ENCODE measurements around the gene PRR16. TPM values are rescaled to one million over a fixed set of nuclear protein-coding genes. Genes with fewer than 3 reads are reported as not detected.

The PRR16 gene
- total RNA-seq, 4 donors from 2014 or later: 1.8 to 3.9 (median 2.8) TPM; not detected in 1

GRCh38 chr5:120535900-120536299 is 71.8 kb downstream of the PRR16 start:
- no peak overlapping the region for H3K4me3 ChIP-seq (ENCODE audit: low read depth, poor library complexity, severe bottlenecking)
- TF ChIP-seq POLR2A (IDR thresholded peaks at IDR 0.05): no peak
- TF ChIP-seq CTCF (IDR thresholded peaks at IDR 0.05): no peak
- DNase-seq (ENCODE audit: low spot score in 2 of 2): no peak
- intact Hi-C loops (cut with DNase I; ENCODE audit: low total_unique reads): no loop called here
- WGBS, 2 donors: 81 to 93% methylated on average over 1 of the region's 1 CpG

- WGBS, 2 donors: 81 to 88% methylated on average over 2 of the region's 2 CpGs
- intact Hi-C loops (cut with DNase I; ENCODE audit: low total_unique reads): no loop called here
- no peak overlapping the region for H3K4me3 ChIP-seq (ENCODE audit: low read depth, poor library complexity, severe bottlenecking)
- TF ChIP-seq POLR2A (IDR thresholded peaks at IDR 0.05) (no peak), CTCF (IDR thresholded peaks at IDR 0.05) (no peak)
- no peak for DNase-seq (ENCODE audit: low spot score in 2 of 2)
These were observed 74.0 kb downstream of the PRR16 start for GRCh38 chr5:120538149-120538548.

- DNase-seq (ENCODE audit: low spot score in 2 of 2): no peak
- intact Hi-C loops (cut with DNase I; ENCODE audit: low total_unique reads): no loop called here
- 54 to 59% methylated on average over 2 of the region's 2 CpGs for WGBS, 2 donors
- TF ChIP-seq CTCF (IDR thresholded peaks at IDR 0.05) (no peak), POLR2A (IDR thresholded peaks at IDR 0.05) (no peak)
- no peak overlapping the region for H3K4me3 ChIP-seq (ENCODE audit: low read depth, poor library complexity, severe bottlenecking)
These were observed 74.5 kb downstream of the PRR16 start for GRCh38 chr5:120538644-120539043.

GRCh38 chr5:120539471-120539870 is 75.4 kb downstream of the PRR16 start:
- 96 to 100% methylated on average over 1 of the region's 1 CpG for WGBS, 2 donors
- intact Hi-C loops (cut with DNase I; ENCODE audit: low total_unique reads): no loop called here
- no peak for DNase-seq (ENCODE audit: low spot score in 2 of 2)
- no peak overlapping the region for H3K4me3 ChIP-seq (ENCODE audit: low read depth, poor library complexity, severe bottlenecking)
- TF ChIP-seq POLR2A (IDR thresholded peaks at IDR 0.05): no peak
- no peak for TF ChIP-seq CTCF (IDR thresholded peaks at IDR 0.05)

- no peak for DNase-seq (ENCODE audit: low spot score in 2 of 2)
- H3K4me3 ChIP-seq (ENCODE audit: low read depth, poor library complexity, severe bottlenecking): no peak overlapping the region
- no peak for TF ChIP-seq CTCF (IDR thresholded peaks at IDR 0.05)
- TF ChIP-seq POLR2A (IDR thresholded peaks at IDR 0.05): no peak
- intact Hi-C loops (cut with DNase I; ENCODE audit: low total_unique reads): no loop called here
- 77 to 82% methylated on average over 2 of the region's 2 CpGs for WGBS, 2 donors
These were observed 76.0 kb downstream of the PRR16 start for GRCh38 chr5:120540097-120540496.

- no peak for TF ChIP-seq POLR2A (IDR thresholded peaks at IDR 0.05)
- TF ChIP-seq CTCF (IDR thresholded peaks at IDR 0.05): no peak
- no peak overlapping the region for H3K4me3 ChIP-seq (ENCODE audit: low read depth, poor library complexity, severe bottlenecking)
- WGBS, 2 donors: 87 to 92% methylated on average over 2 of the region's 2 CpGs
- DNase-seq (ENCODE audit: low spot score in 2 of 2): no peak
- intact Hi-C loops (cut with DNase I; ENCODE audit: low total_unique reads): no loop called here
These were observed 79.9 kb downstream of the PRR16 start for GRCh38 chr5:120544043-120544442.

Measured in lower leg skin (tissue), 4 donors.